ENCODE data around the gene LRRN4CL. TPM values are rescaled to one million over a fixed set of nuclear protein-coding genes. Genes with fewer than 3 reads are reported as not detected.
A peak's percentile ranks its signal among the peaks of the same experiment; 100 is the strongest.

Gene LRRN4CL
- total and polyA plus RNA-seq, 2 of the 8 experiments (the other 6 are each of a cell fraction or from before 2014, with no cell fraction given) = 0.05 to 0.26 TPM

GRCh38 chr11:62705880-62706849, 16.8 kb upstream of the LRRN4CL start:
- Histone ChIP-seq H3K4me2 (ENCODE audit: insufficient read depth in 1 of 2, low read depth in 2 of 2, low read length in 2 of 2) (peak overlapping the region; percentile 99), H3K18ac (ENCODE audit: extremely low read depth, low read length) (peak overlapping the region; percentile 78), H2BK12ac (ENCODE audit: low read depth, low read length) (peak overlapping the region; percentile 77; the same call in 1 of the 2 replicates), H2BK15ac (ENCODE audit: low read length) (0 out of 2 replicates have a peak overlapping the region, but pooled peaks have one; percentile 81), H3K79me2 (ENCODE audit: control insufficient read depth in 1 of 2, insufficient read depth in 2 of 2, low read length in 2 of 2) (peaks cover 0 to 7% of the 10 kb centered on the region in 2 experiments; a peak in 1 of 4 replicates), H2BK5ac (ENCODE audit: low read depth, low read length) (peak overlapping the region; percentile 86), H3K4me3 (ENCODE audit: extremely low read depth in 1 of 4, insufficient read depth in 2 of 4, low read depth in 3 of 4, low read length in 4 of 4) (peak overlapping the region; percentile 64 to 83 (median 82)), H3K14ac (ENCODE audit: insufficient read length) (no peak overlapping the region), H4K91ac (replicated peaks; ENCODE audit: insufficient read length, low read length) (peak overlapping the region; percentile 67), H4K5ac (ENCODE audit: insufficient read length, low read depth, low read length) (no peak overlapping the region), H2BK120ac (replicated peaks; ENCODE audit: low read depth, low read length) (no peak overlapping the region), H3K27ac (ENCODE audit: low read depth, low read length) (peak overlapping the region; percentile 65), H4K20me1 (replicated peaks in 1 of 2; ENCODE audit: control insufficient read depth in 1 of 2, insufficient read depth in 2 of 2, low read length in 2 of 2) (no peaks in the 10 kb centered on the region), H3K23ac (ENCODE audit: insufficient read length) (no peak overlapping the region), H3K4me1 (replicated peaks in 1 of 4; ENCODE audit: control insufficient read depth in 3 of 4, insufficient read depth in 4 of 4, low read length in 3 of 4) (peaks cover 7 to 34% (median 20%) of the 10 kb centered on the region in 4 experiments), H2AK5ac (ENCODE audit: low read depth, low read length) (no peak overlapping the region; the same call in 1 of the 2 replicates), H3K9ac (replicated peaks in 1 of 4; ENCODE audit: extremely low read depth in 1 of 4, low read depth in 3 of 4, low read length in 3 of 4) (peak overlapping the region; percentile 67 to 88 (median 74)), H3K36me3 (ENCODE audit: control insufficient read depth in 2 of 4, insufficient read depth in 4 of 4, low read length in 3 of 4) (peaks cover 2 to 15% (median 5%) of the 10 kb centered on the region in 4 experiments; a peak in 6 of 8 replicates), H3K79me1 (ENCODE audit: low read depth, low read length) (no peaks in the 10 kb centered on the region; the same call in 1 of the 2 replicates), H3K56ac (replicated peaks; ENCODE audit: insufficient read length, low read depth, low read length) (no peak overlapping the region), H2BK20ac (ENCODE audit: low read length) (no peak overlapping the region), H3K9me3 (ENCODE audit: insufficient read depth in 2 of 2, low read depth in 1 of 2, low read length in 1 of 2) (no peaks in the 10 kb centered on the region), H3K27me3 (replicated peaks in 1 of 4; ENCODE audit: control insufficient read depth in 3 of 4, extremely low read depth in 1 of 4, insufficient read depth in 3 of 4, low read length in 3 of 4) (no peaks in the 10 kb centered on the region), H4K8ac (ENCODE audit: extremely low read depth, insufficient read depth, low read length) (peak overlapping the region; percentile 7; the same call in 1 of the 2 replicates), H3K4ac (replicated peaks; ENCODE audit: insufficient read length, low read depth, low read length) (peak overlapping the region; percentile 75), H3K23me2 (ENCODE audit: low read depth, low read length) (peaks cover 22% of the 10 kb centered on the region), H2AFZ (ENCODE audit: low read length) (peak overlapping the region; percentile 4; the same call in 1 of the 2 replicates)
- no peak for FAIRE-seq
- peak; percentile 82 to 95 for DNase-seq (ENCODE audit: low read depth in 1 of 2, low spot score in 2 of 2)
- POLR2A ChIA-PET (ENCODE audit: partially characterized antibody) = interaction anchor here (0.8 to 61.4 kb wide), 34 partner anchors 8 to 184 kb away, joined by 3 to 2041 read pairs (median 8); partner anchors contain the start of genes C11orf98, CSKMT, EEF1G and EML3
- WGBS, 2 experiments (ENCODE audit: extremely low coverage in 1 of 2, insufficient coverage in 1 of 2, insufficient read length in 1 of 2, insufficient replicate concordance in 2 of 2, low coverage in 1 of 2, low lambda C conversion rate in 2 of 2, missing lambda C conversion rate in 1 of 2) = 1% methylated on average over 58 of the region's 73 CpGs; no CpG with 5 or more reads in 1 of the 2 experiments
- CTCF ChIA-PET (ENCODE audit: partially characterized antibody) = interaction anchor here (0.5 to 3.8 kb wide), 11 partner anchors 12 to 363 kb away, joined by 3 to 21 read pairs (median 3); partner anchors contain the start of genes LRRN4CL, ROM1, TAF6L and UBXN1
- TF ChIP-seq GTF2F1 (IDR thresholded peaks at IDR 0.05; ENCODE audit: borderline replicate concordance, low read depth, low read length) (no peak), CBX5 (IDR thresholded peaks at IDR 0.05; ENCODE audit: low read depth, low read length) (no peak), ASH2L (IDR thresholded peaks at IDR 0.05; ENCODE audit: low read length) (no peak), CEBPB (IDR thresholded peaks at IDR 0.05; ENCODE audit: low read depth, low read length) (no peak), CTBP2 (IDR thresholded peaks at IDR 0.05; ENCODE audit: borderline replicate concordance, insufficient read depth, insufficient read length, low read length) (no peak), JUND (IDR thresholded peaks at IDR 0.05; ENCODE audit: low read length) (no peak), KDM5A (IDR thresholded peaks at IDR 0.05; ENCODE audit: low read length) (no peak), USF2 (IDR thresholded peaks at IDR 0.05; ENCODE audit: low read length) (no peak), TAF1 (IDR thresholded peaks at IDR 0.05; ENCODE audit: low read depth, low read length) (peak; percentile 57; the same call in 1 of the 2 replicates)

Data from H1 (cell line).